ENCODE measurements around the gene METTL5.

DNA sequence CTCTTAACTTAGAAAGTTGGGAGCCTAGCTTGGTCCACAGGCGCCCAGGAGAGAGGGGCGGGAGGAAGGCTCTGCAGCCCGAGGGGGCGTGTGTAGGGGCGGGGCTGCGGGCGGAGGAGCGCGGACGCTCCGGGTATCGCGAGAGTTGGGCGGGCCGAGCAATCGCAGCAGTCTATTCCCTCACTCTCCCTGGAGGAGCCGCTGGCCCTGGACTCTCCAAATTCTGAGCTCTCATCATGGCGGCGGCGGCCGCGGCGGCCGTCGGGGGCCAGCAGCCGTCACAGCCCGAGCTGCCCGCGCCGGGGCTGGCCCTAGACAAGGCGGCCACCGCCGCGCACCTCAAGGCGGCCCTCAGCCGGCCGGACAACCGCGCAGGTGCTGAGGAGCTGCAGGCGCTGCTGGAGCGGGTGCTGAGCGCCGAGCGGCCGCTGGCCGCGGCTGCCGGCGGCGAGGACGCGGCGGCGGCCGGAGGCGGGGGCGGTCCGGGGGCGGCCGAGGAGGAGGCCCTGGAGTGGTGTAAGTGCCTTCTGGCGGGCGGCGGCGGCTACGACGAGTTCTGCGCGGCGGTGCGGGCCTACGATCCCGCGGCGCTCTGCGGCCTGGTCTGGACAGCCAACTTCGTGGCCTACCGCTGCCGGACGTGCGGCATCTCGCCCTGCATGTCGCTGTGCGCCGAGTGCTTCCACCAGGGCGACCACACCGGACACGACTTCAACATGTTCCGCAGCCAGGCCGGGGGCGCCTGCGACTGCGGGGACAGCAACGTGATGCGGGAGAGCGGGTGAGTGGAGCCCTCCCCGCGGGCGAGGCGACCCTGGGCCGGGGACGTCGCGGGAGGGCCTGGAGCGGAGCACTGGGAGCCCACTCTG lies 2.8 kb upstream of the METTL5 start, which contains the start of gene UBR3:
- TF ChIP-seq, protein P1, sequence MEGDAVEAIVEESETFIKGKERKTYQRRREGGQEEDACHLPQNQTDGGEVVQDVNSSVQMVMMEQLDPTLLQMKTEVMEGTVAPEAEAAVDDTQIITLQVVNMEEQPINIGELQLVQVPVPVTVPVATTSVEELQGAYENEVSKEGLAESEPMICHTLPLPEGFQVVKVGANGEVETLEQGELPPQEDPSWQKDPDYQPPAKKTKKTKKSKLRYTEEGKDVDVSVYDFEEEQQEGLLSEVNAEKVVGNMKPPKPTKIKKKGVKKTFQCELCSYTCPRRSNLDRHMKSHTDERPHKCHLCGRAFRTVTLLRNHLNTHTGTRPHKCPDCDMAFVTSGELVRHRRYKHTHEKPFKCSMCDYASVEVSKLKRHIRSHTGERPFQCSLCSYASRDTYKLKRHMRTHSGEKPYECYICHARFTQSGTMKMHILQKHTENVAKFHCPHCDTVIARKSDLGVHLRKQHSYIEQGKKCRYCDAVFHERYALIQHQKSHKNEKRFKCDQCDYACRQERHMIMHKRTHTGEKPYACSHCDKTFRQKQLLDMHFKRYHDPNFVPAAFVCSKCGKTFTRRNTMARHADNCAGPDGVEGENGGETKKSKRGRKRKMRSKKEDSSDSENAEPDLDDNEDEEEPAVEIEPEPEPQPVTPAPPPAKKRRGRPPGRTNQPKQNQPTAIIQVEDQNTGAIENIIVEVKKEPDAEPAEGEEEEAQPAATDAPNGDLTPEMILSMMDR (IDR thresholded peaks at IDR 0.05; ENCODE audit: low read length): no peak
- no peak for TF ChIP-seq EZH2 (IDR thresholded peaks at IDR 0.05; ENCODE audit: borderline replicate concordance, low read length)

All from OCI-LY1 (cell line).